GM08714 (cell line): Measurements from ENCODE around the gene GUSB.
"Not testable (repeated sequence)": the region's sequence is repeated elsewhere in the genome, so short reads cannot be mapped to it uniquely, and the experiment has no call there.

Experiments used
- H3K4me3 ChIP-seq: fragments of 200-500 bp; sonication (Bioruptor generic); 2 replicates; pipeline ENCODE4 v1.5.1; 2014; ENCODE audit warnings: mild to moderate bottlenecking, low read length, inconsistent platforms
- ZNF274 ChIP-seq: IDR thresholded peaks from 2 replicates; pipeline ENCODE4 v1.6.1; 2012; ENCODE audit warnings: mild to moderate bottlenecking, low read depth, low read length

Gene GUSB

DNA sequence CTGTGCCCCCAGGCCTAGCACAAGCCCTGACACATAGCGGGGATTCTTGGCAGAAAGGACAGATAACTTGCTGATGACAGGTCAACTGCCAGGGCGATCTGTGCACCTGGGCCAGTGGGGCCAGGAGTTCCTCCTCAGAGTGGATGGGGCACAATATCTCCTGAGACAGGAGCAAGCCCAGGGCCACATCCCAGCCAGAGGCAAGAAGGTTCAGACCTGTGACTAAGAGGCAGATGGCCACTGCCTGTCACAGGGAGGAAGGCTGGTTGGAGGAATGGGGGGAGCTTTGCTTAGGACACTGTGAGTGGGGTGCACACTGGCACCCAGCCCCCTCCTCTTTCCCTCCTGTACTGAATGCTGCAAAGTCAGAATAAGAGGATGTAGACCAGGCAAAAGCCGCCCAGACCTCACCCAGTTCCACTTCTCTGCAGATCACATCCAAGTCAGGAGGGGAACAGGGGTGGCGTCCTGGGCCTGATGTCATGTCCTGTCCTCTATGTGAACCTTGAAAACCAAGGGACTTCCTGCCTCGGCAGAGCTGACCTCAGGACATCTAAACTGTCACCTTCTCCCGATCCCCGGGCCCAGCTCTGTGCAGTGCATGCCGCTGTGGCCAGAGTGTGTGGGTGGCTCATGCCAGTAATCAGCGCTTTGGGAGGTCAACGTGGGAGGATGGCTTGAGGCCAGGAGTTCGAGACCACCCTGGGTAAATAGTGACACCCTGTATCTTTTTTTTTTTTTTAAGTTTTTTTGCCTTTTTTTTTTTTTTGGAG is 1.3 kb downstream of the GUSB start:
- TF ChIP-seq ZNF274 = no peak

DNA sequence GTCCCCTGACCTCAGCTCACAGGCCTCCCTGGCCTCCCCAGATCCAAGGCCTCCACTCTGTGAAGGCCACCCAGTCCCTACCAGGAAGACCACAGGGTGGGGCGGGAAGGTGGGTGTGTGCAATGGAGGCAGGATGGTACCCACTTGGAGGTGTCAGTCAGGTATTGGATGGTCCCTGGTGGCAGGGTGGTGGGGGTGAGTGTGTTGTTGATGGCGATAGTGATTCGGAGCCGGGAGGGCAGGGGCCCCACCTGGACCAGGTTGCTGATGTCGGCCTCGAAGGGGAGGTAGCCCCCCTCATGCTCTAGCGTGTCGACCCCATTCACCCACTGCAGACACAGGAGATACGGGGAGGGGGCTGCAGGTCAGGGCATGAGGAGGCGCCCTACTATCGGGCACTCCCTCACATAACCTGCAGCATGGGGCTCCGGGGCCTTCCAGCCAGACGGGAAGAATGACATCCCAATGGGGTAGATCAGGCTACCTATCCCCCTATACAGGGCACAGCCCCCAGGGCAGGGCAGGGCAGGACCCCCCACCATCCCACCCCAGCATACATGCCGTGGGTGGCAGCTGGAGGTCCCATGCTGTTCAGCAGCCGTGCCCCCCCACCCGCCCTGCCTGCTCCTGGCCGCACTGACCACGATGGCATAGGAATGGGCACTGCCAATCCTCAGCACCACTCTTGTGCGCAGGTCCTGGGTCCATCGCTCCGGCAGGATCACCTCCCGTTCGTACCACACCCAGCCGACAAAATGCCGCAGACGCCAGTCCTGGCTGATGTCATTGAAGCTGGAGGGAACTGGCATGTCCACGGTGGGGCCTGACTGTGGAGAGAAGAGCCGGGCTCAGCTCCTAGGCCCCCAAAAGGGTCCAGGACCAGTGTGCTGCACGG is 2.2 kb downstream of the GUSB start:
- TF ChIP-seq ZNF274 = no peak
- H3K4me3 ChIP-seq = no peak overlapping the region; the same call in 1 of the 2 replicates

More for the DNA sequence above, 1.3 kb downstream of the GUSB start:
- H3K4me3 ChIP-seq = peak overlapping the region; percentile 90

DNA sequence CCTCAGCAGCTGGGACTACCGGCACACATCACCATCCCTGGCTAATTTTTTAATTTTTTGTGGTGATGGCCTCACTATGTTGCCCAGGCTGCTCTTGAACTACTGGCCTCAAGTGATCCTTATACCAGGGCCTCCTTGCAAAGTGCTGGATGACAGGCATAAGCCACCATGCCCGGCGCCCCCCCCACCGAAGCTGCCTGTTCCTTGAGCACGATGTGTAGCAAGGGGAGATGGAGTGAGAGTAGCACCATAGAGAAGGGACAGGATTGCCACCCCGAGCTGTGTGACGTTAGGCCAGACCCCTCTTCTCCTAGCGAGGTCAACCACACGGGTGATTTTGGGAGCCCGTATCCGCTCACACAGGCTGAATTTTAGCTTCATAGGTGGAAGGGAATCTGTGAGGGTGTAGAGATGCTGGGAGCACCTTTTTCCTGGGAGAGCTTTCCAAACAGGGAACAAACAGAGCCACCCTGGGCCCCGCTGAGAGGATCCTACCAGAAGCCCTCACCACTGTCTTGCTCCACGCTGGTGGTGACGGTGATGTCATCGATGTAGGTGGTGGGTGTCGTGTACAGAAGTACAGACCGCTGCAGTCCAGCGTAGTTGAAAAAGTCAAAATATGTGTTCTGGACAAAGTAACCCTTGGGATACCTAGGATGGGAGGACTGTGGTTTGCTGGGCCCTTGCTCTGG is 3.0 kb downstream of the GUSB start:
- H3K4me3 ChIP-seq = no peak overlapping the region
- TF ChIP-seq ZNF274 = no peak

DNA sequence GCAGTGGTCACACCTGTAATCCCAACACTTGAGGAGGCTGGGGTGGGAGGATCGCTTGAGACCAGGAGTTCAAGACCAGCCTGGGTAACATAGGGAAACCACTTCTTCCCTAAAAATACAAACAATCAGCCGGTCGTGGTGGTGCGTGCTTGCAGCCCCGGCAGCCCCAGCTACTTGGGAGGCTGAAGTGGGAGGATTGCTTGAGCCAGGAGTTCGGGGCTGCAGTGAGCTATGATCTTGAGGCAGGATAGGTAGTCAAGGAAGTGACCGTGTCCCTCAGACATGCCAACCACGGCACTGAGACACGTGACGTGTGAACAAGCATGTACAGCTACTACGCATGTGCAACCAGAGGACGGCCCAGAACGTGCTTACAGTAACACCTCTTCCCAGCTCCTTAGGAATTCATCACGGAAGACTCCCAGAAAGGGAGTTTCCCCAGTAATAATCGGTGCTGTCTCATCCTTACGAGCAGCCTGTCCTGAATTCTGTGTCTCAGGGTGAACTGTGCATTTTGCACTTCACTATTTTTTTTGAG is 5.3 kb downstream of the GUSB start:
- no peak for TF ChIP-seq ZNF274
- no peak overlapping the region for H3K4me3 ChIP-seq

DNA sequence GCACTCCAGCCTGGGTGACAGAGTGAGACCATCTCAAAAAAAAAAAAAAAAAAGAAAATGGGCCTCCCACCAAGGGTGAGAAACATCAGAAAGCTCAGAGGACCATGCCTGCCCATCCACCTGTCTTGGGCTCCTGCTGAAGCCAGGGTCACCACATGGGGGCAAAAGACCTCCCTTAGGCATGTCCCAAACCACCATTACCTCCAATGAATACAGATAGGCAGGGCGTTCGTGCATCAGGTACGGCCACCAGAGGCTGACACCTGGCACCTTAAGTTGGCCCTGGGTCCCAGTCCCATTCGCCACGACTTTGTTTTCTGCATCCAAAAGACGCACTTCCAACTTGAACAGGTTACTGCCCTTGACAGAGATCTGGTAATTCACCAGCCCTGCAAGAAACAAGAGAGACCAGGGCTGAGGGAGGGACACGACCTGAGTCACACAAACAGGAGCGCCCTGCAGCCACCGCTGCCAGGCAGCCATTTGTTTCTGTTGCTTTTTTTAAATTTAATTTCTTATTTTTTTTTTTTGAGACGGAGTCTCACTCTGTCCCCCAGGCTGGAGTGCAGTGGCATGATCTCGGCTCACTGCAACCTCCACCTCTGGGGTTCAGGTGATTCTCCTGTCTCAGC is 6.1 kb downstream of the GUSB start:
- no peak for TF ChIP-seq ZNF274
- H3K4me3 ChIP-seq = no peak overlapping the region

DNA sequence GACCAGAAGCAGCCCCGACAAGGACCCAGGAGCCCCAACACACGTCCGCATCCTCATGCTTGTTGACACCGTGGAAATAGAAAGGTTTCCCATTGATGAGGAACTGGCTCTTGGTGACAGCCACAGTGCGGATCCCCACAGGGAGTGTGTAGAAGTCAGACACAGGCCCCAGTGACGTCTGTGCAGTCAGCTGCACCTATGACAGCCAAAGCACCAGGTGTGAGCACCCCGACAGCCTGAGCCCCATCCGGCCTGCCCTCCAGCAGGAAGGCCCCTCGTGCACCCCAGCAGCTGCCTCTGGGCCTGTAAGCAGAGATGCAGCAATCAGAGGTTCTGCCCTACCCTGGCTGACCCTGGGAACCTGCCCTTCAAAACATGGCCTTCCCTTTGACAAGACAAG is 7.1 kb downstream of the GUSB start:
- TF ChIP-seq ZNF274 = no peak
- no peak overlapping the region for H3K4me3 ChIP-seq

DNA sequence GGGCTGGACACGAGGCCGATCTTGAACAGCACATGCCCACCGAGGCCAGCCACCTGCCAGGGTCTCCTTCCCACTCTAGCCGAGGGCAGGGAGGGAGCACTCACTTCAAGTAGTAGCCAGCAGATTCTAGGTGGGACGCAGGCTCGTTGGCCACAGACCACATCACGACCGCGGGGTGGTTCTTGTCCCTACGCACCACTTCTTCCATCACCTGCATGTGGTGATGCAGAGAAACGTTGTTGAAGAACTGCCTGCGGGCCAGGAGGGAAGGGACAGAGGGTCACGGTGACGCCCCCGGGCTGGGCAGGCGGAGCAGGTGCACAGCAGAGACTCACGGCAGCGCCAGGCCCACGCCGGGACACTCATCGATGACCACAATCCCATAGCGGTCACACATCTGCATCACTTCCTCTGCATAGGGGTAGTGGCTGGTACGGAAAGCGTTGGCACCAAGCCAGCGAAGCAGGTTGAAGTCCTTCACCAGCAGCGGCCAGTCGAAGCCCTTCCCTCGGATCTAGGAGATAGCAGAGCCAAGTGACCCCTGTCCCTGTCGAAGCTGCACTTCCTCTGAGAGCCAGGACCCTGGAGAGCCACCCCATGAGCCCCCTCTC is 7.7 kb downstream of the GUSB start:
- no peak for TF ChIP-seq ZNF274

DNA sequence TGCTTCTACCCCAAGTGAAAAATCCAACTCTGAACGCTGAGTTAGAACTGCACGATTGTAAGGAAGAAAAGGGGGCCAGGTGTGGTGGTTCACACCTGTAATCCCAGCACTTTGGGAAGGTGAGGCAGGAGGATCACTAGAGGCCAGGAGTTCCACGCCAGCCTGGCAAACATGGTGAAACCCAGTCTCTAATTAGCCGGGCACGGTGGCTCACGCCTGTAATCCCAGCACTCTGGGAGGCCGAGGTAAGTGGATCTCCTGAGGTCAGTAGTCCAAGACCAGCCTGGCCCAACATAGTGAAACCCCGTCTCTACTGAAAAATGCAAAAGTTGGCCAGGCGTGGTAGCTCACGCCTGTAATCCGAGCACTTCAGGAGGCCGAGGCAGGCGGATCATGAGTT is 9.0 kb downstream of the GUSB start:
- no peak overlapping the region for H3K4me3 ChIP-seq
- no peak for TF ChIP-seq ZNF274

More for the DNA sequence above, 7.7 kb downstream of the GUSB start:
- no peak overlapping the region for H3K4me3 ChIP-seq

DNA sequence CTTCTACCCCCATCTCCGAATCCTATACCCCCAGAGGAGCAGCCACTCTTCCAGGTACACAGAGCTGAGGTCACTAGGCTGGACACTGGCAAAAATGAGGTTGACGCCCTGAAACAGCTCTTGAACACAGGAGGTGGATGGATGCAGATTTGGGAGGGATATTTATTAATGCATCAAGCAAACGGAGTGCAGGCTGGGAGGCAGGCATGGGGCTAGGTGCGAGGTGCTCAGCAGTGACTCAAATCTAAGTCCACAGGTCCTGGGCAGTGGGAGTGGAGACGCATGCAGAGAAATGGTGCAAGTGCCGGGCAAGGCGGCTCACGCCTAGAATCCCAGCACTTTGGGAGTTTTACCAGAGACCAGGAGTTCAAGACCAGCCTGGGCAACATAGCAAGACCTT is 11.0 kb downstream of the GUSB start:
- no peak for TF ChIP-seq ZNF274
- no peak overlapping the region for H3K4me3 ChIP-seq

DNA sequence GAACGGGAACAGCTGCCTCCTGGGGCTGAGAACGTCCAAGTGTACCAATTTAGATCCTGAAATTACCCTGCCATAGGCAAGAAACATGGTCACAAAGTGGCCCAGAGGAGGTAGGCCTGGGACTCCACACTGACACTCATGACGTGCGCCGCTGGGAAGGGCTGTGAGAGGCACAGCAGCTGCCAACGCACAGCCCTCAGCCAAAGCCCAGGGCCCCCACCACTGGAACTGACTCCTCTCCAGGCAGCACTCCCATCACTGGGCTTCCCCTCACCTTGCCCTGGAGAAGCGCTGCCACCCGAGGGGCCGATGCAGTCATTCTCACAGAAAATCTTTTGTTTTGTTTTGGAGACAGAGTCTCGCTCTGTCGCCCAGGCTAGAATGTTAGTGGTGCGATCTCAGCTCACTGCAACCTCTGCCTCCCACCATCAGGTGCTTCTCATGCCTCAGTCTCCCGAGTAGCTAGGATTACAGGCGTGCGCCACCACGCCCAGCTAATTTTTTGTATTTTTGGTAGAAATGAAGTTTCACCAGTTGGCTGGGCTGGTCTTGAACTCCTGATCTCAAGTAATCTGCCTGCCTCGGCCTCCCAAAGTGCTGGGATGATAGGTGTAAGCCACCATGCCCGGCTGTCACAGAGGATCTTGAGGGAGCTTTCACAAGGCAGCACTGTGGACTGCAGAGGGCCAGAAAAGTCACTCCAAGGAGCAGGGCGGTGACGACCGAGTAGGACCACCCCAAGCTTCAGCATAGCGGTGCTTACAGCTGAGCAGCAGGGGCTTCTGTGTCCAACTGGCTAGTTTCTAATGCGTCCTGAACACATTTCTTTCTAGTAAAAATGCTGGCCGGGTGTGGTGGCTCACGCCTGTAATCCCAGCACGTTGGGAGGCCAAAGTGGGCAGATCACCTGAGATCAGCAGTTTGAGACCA is 13.5 kb downstream of the GUSB start:
- H3K4me3 ChIP-seq = no peak overlapping the region
- TF ChIP-seq ZNF274 = no peak

DNA sequence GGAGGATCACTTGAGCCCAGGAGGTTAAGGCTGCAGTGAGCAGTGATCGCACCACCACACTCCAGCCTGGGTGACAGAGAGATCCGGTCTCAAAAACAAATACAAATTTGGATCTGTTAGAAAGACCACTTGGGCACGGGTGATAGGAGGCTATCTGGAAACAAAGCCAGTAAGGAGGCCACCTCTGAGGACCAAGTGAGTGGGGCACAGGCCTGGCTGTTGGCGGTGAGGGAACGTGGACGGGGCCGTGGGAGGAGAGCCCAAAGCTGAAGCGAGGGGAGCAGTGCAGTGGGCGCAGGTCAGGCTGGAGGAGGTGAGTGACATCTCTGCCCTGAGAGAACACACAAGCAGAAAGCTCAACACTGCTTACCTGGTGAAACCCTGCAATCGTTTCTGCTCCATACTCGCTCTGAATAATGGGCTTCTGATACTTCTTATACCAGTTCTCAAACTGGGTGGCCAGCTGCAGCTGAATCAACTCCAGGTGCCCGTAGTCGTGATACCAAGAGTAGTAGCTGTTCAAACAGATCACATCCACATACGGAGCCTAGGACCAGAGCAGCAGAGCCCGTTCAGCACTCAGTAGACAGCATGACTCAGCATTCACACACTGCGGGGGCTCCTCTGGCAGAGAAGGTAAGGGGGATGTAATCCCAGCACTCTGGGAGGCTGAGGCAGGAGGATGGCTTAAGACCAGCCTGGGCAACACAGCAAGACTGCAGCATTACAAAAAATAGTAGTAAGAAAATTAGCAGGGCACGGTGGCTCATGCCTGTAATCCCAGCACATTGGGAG is 14.5 kb downstream of the GUSB start:
- no peak for TF ChIP-seq ZNF274
- H3K4me3 ChIP-seq = no peak overlapping the region

DNA sequence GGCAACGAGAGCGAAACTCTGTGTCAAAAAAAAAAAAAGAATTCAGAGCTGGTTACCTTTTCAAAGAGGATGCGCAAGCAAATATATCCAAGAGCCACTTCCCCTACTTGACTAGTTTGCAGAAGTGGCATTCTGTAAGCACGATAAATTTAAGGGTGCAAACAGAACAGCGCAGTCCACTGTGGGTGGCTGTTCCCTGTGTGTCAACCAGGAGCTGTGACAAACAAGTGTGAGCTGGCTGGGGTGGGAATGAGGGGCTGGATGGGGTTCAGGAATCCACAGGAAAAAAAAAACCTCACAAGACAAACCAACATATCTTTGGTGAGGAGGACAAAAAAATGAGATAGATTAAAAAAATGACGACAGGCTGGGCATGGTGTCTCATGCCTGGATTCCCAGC is 15.9 kb downstream of the GUSB start:
- no peak for TF ChIP-seq ZNF274
- H3K4me3 ChIP-seq = no peak overlapping the region

DNA sequence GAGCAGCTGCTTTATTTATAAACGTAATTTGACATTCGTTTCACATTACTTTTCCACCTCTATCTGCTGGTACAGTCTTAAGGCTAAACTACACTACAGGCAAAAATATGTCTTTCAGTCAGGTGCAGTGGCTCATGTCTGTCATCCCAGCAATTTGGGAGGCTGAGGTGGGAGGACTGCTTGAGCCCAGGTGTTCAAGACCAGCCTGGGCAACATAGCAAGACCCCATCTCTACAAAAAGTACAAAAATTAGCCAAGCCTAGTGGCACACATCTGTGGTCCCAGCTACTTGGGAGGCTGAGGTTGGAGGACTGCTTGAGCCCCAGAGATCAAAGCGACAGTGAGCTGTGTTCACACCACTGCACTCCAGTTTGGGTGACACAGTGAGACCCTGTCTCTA is 17.3 kb downstream of the GUSB start:
- H3K4me3 ChIP-seq = not testable (repeated sequence)
